Activated naive CD8-positive, alpha-beta T cell treated with anti-CD3 and anti-CD28 coated beads, Interleukin-2, amount 50 U/mL, for 16 hours (primary cell): ENCODE results near the gene ADAMTS7.
A peak's percentile ranks its signal among the peaks of the same experiment; 100 is the strongest.
"Not testable (repeated sequence)": the region's sequence is repeated elsewhere in the genome, so short reads cannot be mapped to it uniquely, and the experiment has no call there.

Experiments
- DNase-seq: peaks from one replicate; pipeline ENCODE4 v3.0.0-alpha.2; 2020; ENCODE audit warnings: low read depth, low spot score

ADAMTS7 gene

GRCh38 chr15:78726870-78727551, 84.3 kb downstream of the ADAMTS7 start:
- DNase-seq: no peak

- not testable (repeated sequence) for DNase-seq
Observed at GRCh38 chr15:78719819-78720450, 91.3 kb downstream of the ADAMTS7 start.

GRCh38 chr15:78718837-78719236, 92.4 kb downstream of the ADAMTS7 start:
- no peak for DNase-seq

GRCh38 chr15:78717956-78718656, 93.2 kb downstream of the ADAMTS7 start:
- no peak for DNase-seq

GRCh38 chr15:78716651-78717050, 94.6 kb downstream of the ADAMTS7 start:
- DNase-seq: no peak

GRCh38 chr15:78715930-78716329, 95.3 kb downstream of the ADAMTS7 start:
- DNase-seq: no peak

GRCh38 chr15:78715434-78715833, 95.8 kb downstream of the ADAMTS7 start:
- no peak for DNase-seq

- DNase-seq: no peak
Observed at GRCh38 chr15:78714890-78715289, 96.4 kb downstream of the ADAMTS7 start.

- no peak for DNase-seq
Observed at GRCh38 chr15:78712797-78713515, 98.3 kb downstream of the ADAMTS7 start.

GRCh38 chr15:78711638-78712037, 99.6 kb downstream of the ADAMTS7 start:
- DNase-seq: no peak

- DNase-seq: peak; percentile 25
Observed at GRCh38 chr15:78709263-78709882, 101.9 kb downstream of the ADAMTS7 start.
